LHCN-M2 (cell line): ENCODE measurements around the gene ZNF14. TPM values are rescaled to one million over a fixed set of nuclear protein-coding genes. Genes with fewer than 3 reads are reported as not detected.
"Not testable (repeated sequence)": the region's sequence is repeated elsewhere in the genome, so short reads cannot be mapped to it uniquely, and the experiment has no call there.

ENCODE experiments used
- DNase-seq: peaks from one replicate; pipeline ENCODE4 v3.0.0-alpha.2; 2012; ENCODE audit warnings: low read depth
- total RNA-seq: library from RNA; depleted of rRNA; stranded (reverse); fragments of >200 nt; gene quantifications from 2 replicates; pipeline ENCODE4 v1.2.3, GENCODE V29; 2014

Gene ZNF14
- total RNA-seq, 1 experiment from 2014 or later = 4.0 TPM

DNA sequence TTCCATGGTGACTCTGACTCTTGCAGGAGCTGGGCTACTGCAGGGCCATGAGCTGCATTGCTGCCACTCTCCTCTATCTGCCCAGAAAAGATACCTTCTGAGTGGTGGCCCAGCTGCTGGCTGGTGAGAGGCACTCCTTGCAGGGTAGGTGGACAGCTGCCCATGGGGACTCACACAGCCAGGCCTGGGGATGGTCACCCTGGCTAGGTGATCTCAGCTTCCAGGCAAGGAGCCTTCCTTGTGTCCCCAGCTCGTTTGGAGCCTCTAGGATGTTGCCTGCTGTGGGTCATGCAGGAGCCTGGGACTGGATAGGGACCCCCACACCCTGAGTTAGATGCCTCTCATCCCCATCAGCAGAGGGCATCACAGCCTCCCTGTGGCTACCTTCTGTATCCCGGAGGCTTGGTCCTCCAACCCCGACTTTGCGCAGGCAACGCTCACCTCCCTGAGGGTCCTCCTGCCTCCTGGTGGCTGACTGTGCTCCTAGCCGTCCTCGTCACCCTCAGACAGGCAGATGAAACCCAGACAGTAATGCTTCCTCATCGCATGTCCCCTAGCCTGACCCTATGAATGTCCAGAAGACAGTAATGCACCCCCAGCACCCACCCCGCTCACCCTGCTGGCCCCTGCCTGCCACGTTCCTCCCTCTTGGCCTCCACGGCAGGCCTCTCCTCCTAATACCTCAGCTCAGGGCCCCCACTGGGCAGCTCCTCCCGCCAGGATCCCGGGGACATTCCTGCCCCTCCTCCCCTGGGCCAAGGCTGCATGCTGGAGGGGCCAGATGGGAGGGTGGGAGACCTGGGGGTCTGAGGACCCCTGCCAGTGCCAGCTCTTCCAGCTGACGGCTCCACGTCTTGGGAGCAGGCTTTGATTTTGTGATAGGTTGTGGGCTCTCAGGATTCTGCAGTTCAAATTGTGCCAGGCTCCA, 13.6 kb upstream of the ZNF14 start:
- no peak for DNase-seq

- no peak for DNase-seq
These were observed 12.8 kb upstream of the ZNF14 start for GRCh38 chr19:19745496-19746285.

- no peak for DNase-seq
These were observed 11.7 kb upstream of the ZNF14 start for GRCh38 chr19:19744641-19745040.

- not testable (repeated sequence) for DNase-seq
These were observed 11.0 kb upstream of the ZNF14 start for GRCh38 chr19:19743921-19744320.

DNA sequence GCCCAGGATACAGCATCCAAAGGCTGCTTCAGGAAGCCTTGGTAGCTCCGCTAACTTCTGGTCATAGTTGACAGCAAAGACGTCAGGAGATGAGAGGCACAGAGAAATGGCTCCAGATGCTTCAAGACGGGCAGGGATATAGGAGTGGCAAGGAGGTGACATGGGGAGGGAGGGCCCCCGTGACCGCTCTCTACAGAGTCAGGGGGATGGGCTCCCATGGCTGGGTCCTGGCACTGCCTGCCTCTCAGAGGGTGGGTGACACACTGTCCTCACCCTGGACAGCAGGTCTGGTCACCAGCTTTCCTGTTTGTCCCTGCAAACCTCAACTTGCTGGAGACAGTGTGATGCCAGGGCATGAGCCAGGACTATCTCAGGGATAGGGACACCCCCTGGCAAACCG, 10.3 kb upstream of the ZNF14 start:
- DNase-seq = no peak

DNA sequence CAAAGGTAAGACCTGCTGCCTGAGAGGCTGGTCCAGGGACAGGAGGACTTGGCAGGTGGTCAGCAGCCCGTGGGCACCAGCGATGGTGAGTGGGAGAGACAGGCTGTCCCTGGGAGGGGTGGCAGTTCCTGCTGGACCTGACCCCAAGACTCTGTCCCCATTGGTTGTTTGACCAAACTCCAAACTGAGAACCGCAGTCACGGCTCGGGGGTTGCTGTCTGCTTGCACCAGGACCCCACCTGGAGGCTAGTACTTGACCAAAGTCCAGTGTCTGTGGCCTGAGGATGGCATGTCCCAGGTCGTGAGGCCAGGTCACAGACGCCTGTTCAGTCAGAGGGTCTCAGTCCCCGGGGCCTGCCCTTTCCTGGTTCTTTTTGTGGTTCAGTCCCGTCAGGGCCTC, 9.9 kb upstream of the ZNF14 start:
- DNase-seq = no peak

DNA sequence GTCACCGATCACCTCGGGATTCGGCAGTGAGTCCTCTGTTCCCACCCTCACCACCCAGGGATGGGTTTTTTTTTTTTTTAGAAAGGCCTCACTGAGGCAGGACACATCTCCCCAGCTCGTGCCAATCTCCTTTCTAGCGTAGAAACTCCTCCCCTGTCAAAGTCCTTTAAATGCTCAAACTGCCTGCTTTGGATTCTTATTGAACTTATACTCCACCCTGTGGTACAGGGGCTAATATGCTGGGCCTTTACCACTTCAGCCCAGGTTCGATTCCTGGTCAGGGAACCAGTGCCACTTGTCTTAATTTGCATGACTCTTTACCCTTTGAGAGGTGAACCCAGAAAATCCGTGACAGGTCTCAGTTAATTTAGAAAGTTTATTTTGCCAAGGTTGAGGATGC, 8.3 kb upstream of the ZNF14 start:
- DNase-seq = no peak

GRCh38 chr19:19740755-19741154, 7.8 kb upstream of the ZNF14 start:
- no peak for DNase-seq

DNA sequence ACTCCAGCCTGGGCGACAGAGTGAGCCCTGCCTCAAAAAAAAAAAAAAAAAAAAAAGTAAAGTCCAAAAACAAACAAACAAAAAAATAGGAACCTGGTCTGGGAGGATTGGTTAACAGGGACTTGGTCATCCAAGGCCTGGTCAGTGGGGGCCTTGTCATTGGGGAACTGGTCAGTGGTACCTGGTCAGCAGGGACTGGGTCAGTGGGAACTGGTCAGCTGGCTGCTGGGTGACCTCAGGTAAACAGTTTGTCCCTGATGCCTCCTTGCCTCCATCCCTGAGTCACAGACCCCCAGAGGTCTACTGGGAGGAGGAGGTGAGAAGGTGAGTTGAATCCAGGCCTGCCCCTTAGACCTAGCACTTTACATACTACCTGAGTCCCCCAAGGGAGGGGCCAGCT, 5.7 kb upstream of the ZNF14 start:
- no peak for DNase-seq

GRCh38 chr19:19737559-19738332, 4.8 kb upstream of the ZNF14 start:
- DNase-seq = no peak

GRCh38 chr19:19721896-19722295, 11.0 kb downstream of the ZNF14 start:
- DNase-seq = no peak

GRCh38 chr19:19719798-19720197, 13.1 kb downstream of the ZNF14 start:
- no peak for DNase-seq

DNA sequence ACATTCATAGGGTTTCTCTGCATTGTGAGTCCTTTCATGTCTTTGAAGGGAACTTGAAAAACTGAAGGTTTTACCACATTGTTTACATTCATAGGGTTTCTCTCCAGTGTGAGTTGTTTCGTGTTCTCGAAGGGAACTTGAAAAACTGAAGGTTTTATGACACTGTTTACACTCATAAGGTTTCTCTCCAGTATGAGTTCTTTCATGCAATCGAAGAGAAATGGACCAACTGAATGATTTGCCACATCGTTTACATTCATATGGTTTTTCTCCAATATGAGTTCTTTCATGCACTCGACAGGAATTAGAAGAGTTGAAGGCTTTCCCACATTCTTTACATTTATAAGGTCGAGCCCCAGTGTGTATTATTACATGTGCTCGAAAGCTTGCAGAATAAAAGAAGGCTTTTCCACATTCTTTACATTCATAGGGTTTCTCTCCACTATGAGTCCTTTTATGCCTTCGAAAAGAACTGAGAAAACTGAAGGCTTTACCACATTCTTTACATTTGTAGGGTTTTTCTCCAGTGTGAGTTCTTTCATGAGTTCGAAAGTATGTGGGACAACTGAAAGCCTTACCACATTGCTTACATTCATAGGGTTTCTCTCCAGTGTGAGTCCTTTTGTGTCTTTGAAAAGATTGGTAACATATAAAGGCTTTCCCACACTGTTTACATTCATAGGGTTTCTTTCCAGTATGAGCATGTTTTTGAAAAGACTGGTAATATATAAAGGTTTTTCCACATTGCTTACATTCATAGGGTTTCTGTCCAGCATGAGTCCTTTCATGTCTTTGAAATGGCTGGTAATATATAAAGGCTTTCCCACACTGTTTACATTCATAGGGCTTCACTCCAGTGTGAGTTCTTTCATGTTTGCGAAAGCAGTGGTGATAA, 20.7 kb downstream of the ZNF14 start:
- no peak for DNase-seq

DNA sequence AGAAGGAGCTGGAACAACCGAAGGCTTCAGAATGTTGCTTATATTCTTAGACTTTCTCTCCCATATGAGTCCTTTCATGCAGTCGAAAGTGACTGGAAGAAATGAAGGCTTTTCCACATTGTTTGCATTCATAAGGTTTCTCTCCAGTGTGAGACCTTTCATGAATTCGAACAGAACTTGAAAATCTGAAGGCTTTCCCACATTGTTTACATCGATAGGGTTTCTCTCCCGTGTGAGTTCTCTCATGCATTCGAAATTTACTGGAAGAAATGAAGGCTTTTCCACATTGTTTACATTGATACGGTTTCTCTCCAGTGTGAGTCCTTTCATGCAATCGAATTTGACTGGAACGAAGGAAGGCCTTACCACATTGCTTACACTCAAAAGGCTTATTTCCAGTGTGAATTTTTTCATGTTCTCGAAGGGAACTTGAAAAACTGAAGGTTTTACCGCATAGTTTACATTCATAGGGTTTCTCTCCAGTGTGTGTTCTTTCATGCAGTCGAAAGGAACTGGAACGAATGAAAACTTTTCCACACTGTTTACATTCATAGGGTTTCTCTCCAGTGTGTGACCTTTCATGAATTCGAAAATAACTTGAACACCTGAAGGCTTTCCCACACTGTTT, 21.5 kb downstream of the ZNF14 start:
- no peak for DNase-seq

- no peak for DNase-seq
These were observed 22.4 kb downstream of the ZNF14 start for GRCh38 chr19:19710506-19710905.

DNA sequence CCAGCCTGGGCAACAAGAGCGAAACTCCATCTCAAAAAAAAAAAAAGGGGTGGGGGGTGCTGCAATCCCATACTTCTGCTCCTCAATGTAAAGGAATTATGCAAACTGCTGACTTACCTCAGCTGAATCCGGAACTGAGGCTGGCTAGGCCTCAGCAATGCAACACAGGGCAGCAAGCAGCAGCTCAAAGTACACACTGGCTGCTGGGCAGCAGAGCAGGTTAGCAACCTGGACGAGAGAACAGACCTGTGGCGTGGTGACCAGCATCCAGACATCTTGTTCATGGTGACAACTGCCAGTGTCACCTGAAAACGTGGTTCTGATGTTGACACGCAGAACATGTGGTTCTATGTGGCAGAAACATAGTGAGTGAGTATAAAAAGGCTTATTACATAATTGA, 28.1 kb downstream of the ZNF14 start:
- DNase-seq = no peak

- DNase-seq = not testable (repeated sequence)
These were observed 32.4 kb downstream of the ZNF14 start for GRCh38 chr19:19700493-19700892.

GRCh38 chr19:19697589-19697988, 35.3 kb downstream of the ZNF14 start:
- DNase-seq = no peak

GRCh38 chr19:19696386-19696785, 36.5 kb downstream of the ZNF14 start:
- no peak for DNase-seq

GRCh38 chr19:19691683-19692082, 41.2 kb downstream of the ZNF14 start:
- no peak for DNase-seq
